Pancreas (tissue), 10 donors: Measurements from ENCODE around the gene FAM193A. TPM values are rescaled to one million over a fixed set of nuclear protein-coding genes. Genes with fewer than 3 reads are reported as not detected.

ENCODE experiments used
- ATAC-seq, 4 donors: fragments of 200-7000 bp; cut with Tn5 transposase; one replicate each; pipeline versions ENCODE4 v1.8.0 to v1.9.1; 2020; ENCODE audit warnings: mild to moderate bottlenecking in 4 of 4, moderate library complexity in 4 of 4
- DNase-seq, 6 donors: peaks; one replicate each; pipeline ENCODE4 v3.0.0-alpha.2; 2020
- FAIRE-seq: peaks from 2 replicates; lab custom pipeline; 2012; peaks lifted over from hg19 to GRCh38; lab: Jason Lieb, UNC
- H3K27ac ChIP-seq, 4 donors: fragments of 200-600 bp; sonication (generic); 1 replicate in 3 of 4; 2 replicates in 1 of 4; pipeline versions ENCODE4 v1.5.0 to v1.8.0; 2020
- H3K27me3 ChIP-seq, 4 donors: fragments of 200-600 bp; one replicate each; pipeline ENCODE4 v1.8.0; 2021
- H3K36me3 ChIP-seq, 3 donors: fragments of 200-600 bp; sonication (generic) in 1 of 3; one replicate each; pipeline versions ENCODE4 v1.5.0 to v1.8.0; 2020 to 2021
- H3K4me1 ChIP-seq, 3 donors: fragments of 200-600 bp; one replicate each; pipeline ENCODE4 v1.8.0; 2021
- H3K4me3 ChIP-seq, 4 donors: fragments of 200-600 bp; sonication (generic) in 2 of 4; one replicate each; pipeline versions ENCODE4 v1.5.0 to v1.8.0; 2020 to 2021
- H3K9me3 ChIP-seq, 4 donors: fragments of 200-600 bp; one replicate each; pipeline ENCODE4 v1.8.0; 2021
- CTCF ChIP-seq, 4 donors: fragments of 200-600 bp; sonication (generic) in 3 of 4; IDR thresholded peaks; one replicate each; pipeline versions ENCODE4 v1.5.0 to v1.8.0; 2021; ENCODE audit warnings: antibody characterized with exemption in 4 of 4
- WGBS, 2 donors: extraction: QIAGEN DNeasy Blood & Tissue Kit; methylation state at CpG; one replicate each; pipeline ENCODE4 v1.1.7; 2013; 5-methylcytosine and 5-hydroxymethylcytosine counted together
- intact Hi-C, 3 donors: fragments of 100-400 bp; cut with DNase I; formaldehyde crosslinking; loops; one replicate each; pipeline versions ENCODE4 v1.11.1 to v1.14.2; 2022
- polyA plus RNA-seq, 2 donors: library from polyadenylated mRNA; stranded (reverse); fragments of 200-250 nt; gene quantifications; one replicate each; pipeline ENCODE4 v1.2.3, GENCODE V29; 2013
- total RNA-seq, 6 donors: library from RNA; stranded (reverse); fragmentation: NEBNext Ultra II Directional in 4 of 6; extraction: Animal tissue kit (Norgen Biotek cat#: 25700) in 4 of 6; gene quantifications; one replicate each; pipeline versions ENCODE4 v1.2.1 to v1.2.4, GENCODE V29; 2021 to 2023
- donor health status: healthy with polysubstance abuse.
- donor health status: DM: no; HTN: no; CAD: no; lungs with moderate emphysema.
- donor health status: DM: no; HTN: no; CAD: no.
- donor health status: control.
- donor health status: control.
- donor health status: Bipolar disorder and iron deficiency.
- donor health status: DM: yes; HTN: yes; CAD: no.
- donor health status: DM: no; HTN: no; CAD: no.
- donor health status: DM: no; HTN: no; CAD: no.
- donor health status: DM: yes; HTN: yes; CAD: no.

FAM193A gene
- total and polyA plus RNA-seq, 8 donors = 10.1 to 17.0 (median 10.7) TPM

- Histone ChIP-seq H3K9me3 (no peaks in the 10 kb centered on the region), H3K27ac (no peak overlapping the region), H3K36me3 (peaks cover 7 to 49% (median 7%) of the 10 kb centered on the region in 3 donors), H3K4me1 (peaks cover 0 to 2% (median 0%) of the 10 kb centered on the region in 3 donors), H3K27me3 (no peaks in the 10 kb centered on the region), H3K4me3 (no peak overlapping the region)
- DNase-seq (no peak), FAIRE-seq (no peak), ATAC-seq (no peak)
- intact Hi-C loops = no loop called here
- no peak for TF ChIP-seq CTCF (IDR thresholded peaks at IDR 0.05)
- 90 to 92% methylated on average over 2 of the region's 2 CpGs for whole genome bisulfite sequencing, 2 donors
These were observed 35.9 kb upstream of the FAM193A start for GRCh38 chr4:2500547-2500946.

DNA sequence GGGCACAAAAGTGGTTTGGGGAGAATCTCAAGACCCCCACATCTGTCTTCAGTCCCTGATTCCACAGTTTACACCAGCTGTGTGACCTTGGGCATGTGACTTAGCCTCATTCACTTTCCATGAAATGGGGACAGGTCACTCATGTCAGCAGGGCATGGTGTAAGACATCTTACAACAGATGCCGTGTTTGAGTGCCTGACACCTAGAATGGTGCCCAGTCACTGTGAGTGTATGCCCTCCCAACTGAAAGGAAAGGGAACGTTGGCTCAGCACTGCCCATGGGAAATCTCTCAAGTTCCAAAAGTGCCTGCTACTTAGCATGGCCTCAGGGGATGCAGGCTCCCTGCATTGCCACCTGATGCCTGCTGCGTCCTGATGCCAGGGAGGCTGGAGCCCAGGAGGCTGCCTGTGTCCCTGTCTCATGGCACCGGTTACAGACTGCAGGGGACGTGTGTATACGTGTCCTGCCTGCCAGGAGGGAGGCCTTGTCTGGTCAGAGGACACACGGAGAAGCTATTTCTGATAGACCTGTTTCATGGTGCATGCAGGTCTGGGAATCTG is 35.3 kb upstream of the FAM193A start:
- intact Hi-C loops = no loop called here
- Histone ChIP-seq H3K27ac (no peak overlapping the region), H3K9me3 (no peaks in the 10 kb centered on the region), H3K36me3 (peaks cover 7 to 49% (median 7%) of the 10 kb centered on the region in 3 donors), H3K4me1 (no peaks in the 10 kb centered on the region), H3K27me3 (no peaks in the 10 kb centered on the region), H3K4me3 (no peak overlapping the region)
- no peak for ATAC-seq
- WGBS, 2 donors = 90% methylated on average over 7 of the region's 7 CpGs
- no peak for TF ChIP-seq CTCF (IDR thresholded peaks at IDR 0.05)
- DNase-seq = no peak
- no peak for FAIRE-seq

- TF ChIP-seq CTCF (IDR thresholded peaks at IDR 0.05) = no peak
- H3K4me1 ChIP-seq = no peaks in the 10 kb centered on the region
- 97 to 98% methylated on average over 5 of the region's 5 CpGs for WGBS, 2 donors
- intact Hi-C loops = no loop called here
- no peak for ATAC-seq
- FAIRE-seq = no peak
- no peak overlapping the region for H3K27ac ChIP-seq
- H3K9me3 ChIP-seq = no peaks in the 10 kb centered on the region
- peaks cover 7 to 35% (median 7%) of the 10 kb centered on the region in 3 donors for H3K36me3 ChIP-seq
- H3K4me3 ChIP-seq = no peak overlapping the region
- no peak for DNase-seq
- no peaks in the 10 kb centered on the region for H3K27me3 ChIP-seq
These were observed 32.6 kb upstream of the FAM193A start for GRCh38 chr4:2503809-2504208.

DNA sequence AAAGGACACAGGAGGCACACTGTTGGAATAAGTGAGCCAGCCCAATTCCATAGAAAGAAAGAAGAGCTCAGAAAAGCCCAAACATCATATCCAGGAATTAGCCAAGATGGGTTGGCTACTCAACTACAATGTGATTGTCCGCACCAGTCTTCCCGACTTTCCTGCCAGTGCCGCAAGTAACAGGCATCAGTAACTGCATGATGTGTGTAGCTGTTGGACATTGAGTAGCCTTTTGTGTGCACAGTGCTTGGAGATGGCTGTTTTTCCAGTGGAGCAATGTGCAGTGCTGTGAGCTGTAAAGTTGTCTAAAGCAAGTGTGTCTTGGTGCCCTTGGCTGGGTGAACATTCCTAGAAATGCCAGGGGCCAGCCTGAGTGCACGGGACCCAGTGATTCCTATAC is 29.2 kb upstream of the FAM193A start:
- no peak for DNase-seq
- Histone ChIP-seq H3K9me3 (no peaks in the 10 kb centered on the region), H3K4me1 (no peaks in the 10 kb centered on the region), H3K27me3 (no peaks in the 10 kb centered on the region), H3K27ac (no peak overlapping the region), H3K4me3 (no peak overlapping the region), H3K36me3 (peaks cover 0 to 22% (median 4%) of the 10 kb centered on the region in 3 donors)
- intact Hi-C loops = no loop called here
- no peak for ATAC-seq
- 91 to 93% methylated on average over 4 of the region's 4 CpGs for WGBS, 2 donors
- TF ChIP-seq CTCF (IDR thresholded peaks at IDR 0.05) = no peak
- FAIRE-seq = no peak

DNA sequence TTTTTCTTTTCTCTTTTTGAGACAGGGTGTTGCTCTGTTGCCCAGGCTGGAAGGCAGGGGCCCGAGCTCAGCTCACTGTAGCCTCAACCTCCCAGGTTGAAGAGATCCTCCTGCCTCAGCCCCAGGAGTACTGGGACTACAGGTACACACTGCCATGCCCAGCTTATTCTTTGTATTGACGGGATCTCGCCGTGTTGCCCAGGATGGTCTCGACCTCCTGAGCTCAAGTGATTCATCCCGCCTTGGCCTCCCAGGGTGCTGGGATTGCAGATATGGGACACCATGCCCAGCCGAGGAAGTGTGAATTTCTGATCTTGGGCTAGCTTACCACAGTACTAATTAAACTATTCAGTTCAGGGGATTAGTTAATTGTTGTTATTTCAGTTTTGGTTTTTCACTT is 28.6 kb upstream of the FAM193A start:
- no peak for DNase-seq
- Histone ChIP-seq H3K4me1 (no peaks in the 10 kb centered on the region), H3K4me3 (no peak overlapping the region), H3K9me3 (no peaks in the 10 kb centered on the region), H3K27ac (no peak overlapping the region), H3K27me3 (no peaks in the 10 kb centered on the region), H3K36me3 (peaks cover 0 to 28% (median 8%) of the 10 kb centered on the region in 3 donors)
- intact Hi-C loops = no loop called here
- no peak for FAIRE-seq
- no peak for ATAC-seq
- no peak for TF ChIP-seq CTCF (IDR thresholded peaks at IDR 0.05)
- 83 to 88% methylated on average over 7 of the region's 7 CpGs for WGBS, 2 donors
